NAMALWA (cell line): ENCODE measurements around the gene RNF115.
"Not testable (repeated sequence)": the region's sequence is repeated elsewhere in the genome, so short reads cannot be mapped to it uniquely, and the experiment has no call there.

Experiments used
- DNase-seq: peaks from one replicate; pipeline ENCODE4 v3.0.0-alpha.2; 2015; ENCODE audit warnings: low spot score

Gene RNF115

DNA sequence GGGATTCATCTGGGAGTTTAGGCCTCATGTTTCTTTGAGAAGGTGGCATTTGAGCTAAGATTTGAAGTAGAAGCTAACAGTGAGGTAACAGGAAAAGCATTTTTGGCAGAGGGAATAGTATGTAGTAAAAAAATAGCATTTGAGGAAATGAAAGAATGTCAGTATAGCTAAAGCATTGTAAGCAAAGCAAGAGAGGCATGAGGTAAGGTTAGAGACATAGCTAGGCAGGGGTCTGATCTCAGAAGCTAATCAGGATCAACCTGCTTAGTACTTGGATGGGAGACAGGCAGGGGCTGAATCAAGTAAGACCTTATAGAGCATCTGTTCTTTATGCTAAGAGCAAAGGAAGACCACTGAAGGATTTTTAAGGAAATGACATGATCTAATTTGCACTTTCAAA lies 4.1 kb upstream of the RNF115 start:
- no peak for DNase-seq

DNA sequence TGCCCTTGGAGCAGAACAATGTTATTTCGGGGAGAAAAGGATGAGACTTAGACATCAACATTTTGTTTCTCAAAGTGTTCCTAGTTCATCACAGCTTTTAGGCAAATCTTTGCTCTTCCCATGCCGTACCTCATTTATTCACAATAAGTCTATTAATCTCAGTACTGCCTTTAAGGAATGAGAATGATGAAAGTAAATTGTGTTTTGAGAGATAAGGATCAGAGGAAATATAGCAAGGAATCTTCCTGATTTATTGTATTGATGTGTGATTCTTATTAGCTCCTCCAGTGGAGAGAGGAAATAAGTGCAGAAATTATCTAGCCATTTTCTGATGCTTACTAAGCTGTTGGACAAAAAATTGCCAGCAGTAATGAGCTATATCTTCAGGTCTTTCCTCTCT lies 2.1 kb upstream of the RNF115 start:
- no peak for DNase-seq

DNA sequence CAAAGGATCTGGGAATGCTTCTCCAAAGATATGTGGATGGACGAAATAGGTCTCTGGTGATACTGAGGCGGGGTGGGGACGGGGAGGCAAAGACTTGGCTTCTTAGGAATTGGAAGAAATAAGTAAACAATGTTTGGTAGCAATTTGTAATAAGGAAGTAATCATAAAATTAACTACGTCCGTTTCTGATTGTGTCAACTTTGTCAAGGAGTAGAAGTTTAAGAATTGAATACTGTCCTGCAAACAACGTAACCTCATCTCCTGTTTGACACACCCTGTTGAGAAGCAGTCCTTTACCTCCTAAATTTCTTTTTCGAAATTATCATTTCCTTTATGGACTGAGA lies 576 bp upstream of the RNF115 start:
- no peak for DNase-seq

GRCh38 chr1:145822779-145823331 lies 1.0 kb downstream of the RNF115 start:
- not testable (repeated sequence) for DNase-seq

- not testable (repeated sequence) for DNase-seq
These were observed 5.8 kb downstream of the RNF115 start for GRCh38 chr1:145818095-145818494.

GRCh38 chr1:145812977-145813810 lies 10.7 kb downstream of the RNF115 start:
- DNase-seq: not testable (repeated sequence)

DNA sequence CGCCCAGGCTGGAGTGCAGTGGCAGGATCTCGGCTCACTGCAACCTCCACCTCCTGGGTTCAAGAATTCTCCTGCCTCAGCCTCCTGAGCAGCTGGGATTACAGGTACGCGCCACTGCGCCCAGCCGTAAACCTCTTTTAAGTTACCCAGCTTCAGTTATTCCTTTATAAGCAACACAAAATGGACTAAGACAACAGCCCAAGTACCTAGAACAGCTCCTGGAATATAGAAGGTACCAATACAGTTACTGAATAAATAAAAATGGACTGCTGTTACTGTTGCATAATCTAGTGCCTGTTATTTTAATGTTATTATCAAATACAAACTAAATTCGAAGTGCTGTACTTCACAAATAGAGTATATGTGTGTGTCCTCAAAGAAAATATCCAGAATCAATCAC lies 17.1 kb downstream of the RNF115 start:
- DNase-seq: no peak

- no peak for DNase-seq
These were observed 17.5 kb downstream of the RNF115 start for GRCh38 chr1:145806408-145806807.

GRCh38 chr1:145805057-145805456 lies 18.8 kb downstream of the RNF115 start:
- no peak for DNase-seq

- DNase-seq: no peak
These were observed 19.5 kb downstream of the RNF115 start for GRCh38 chr1:145804235-145805045.

DNA sequence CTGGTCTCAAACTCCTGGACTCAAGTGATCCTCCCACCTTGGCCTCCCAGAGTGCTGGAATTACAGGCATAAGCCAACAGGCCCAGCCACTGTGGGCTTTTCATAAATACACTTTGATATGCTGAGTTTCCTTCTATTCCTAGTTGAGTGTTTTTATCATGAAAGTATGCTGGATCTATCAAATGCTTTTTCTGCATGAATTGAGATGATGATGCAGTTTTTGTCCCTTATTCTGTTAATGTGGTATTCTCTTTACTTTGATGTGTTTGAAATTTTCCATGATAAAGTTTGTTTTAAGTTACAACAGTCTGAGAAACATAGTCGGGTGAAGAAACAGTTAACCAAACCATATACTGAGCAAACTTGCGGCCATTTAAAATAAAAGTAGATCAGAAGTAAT lies 24.1 kb downstream of the RNF115 start:
- DNase-seq: no peak

DNA sequence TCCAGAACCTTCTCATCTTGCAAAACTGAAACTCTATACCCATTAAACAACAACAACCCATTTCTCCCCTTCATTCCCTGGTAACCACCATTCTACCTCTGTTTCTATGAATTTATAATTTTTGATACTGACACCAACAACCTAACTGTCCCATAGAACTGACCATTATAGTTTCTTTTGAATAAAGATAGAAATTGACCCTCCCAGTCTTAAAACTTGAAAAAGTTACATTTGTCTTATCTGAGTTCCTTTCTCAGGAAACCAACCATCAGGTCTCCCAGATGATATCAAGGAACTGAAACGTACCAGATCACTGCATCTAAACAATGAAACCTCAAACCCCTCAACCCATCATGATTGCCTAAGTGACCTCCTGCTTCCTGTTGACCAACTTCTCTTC lies 27.1 kb downstream of the RNF115 start:
- DNase-seq: no peak

GRCh38 chr1:145795257-145795881 lies 28.5 kb downstream of the RNF115 start:
- DNase-seq: peak; percentile 19

DNA sequence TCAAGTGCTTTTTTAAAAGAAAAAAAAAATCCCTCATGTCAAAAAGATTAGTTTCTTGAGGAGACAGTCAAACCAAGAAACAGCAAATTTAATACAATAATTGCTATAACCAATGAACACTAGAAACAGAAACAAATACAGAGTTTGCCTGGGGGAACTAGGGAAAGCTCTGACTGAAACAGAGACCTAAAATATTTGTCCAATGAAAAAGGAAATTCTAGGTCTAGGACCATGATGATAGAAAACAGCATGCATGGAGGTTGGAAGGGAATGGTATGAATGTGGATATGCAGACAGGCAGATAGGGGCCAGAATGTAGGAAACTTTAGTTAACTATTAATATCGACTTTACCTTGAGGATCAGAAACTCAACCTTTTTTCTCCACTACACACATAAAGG lies 31.4 kb downstream of the RNF115 start:
- no peak for DNase-seq

DNA sequence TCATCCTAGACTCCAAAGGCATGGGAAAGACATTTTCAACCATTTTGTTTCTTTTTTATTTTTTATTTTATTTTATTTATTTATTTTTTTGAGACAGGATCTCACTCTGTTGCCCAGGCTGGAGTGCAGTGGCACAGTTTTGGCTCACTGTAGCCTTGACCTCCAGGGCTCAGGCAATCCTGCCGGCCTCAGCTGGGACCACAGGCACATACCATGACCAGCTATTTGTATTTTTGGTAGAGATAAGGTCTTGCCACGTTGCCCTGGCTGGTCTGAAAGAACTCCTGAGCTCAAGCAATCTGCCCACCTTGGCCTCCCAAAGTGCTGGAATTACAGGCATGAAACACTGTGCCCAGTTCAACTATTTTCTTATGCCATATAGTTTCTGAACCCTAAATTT lies 32.0 kb downstream of the RNF115 start:
- DNase-seq: not testable (repeated sequence)

- DNase-seq: no peak
These were observed 35.3 kb downstream of the RNF115 start for GRCh38 chr1:145788580-145788979.

- DNase-seq: no peak
These were observed 37.6 kb downstream of the RNF115 start for GRCh38 chr1:145786271-145786670.

GRCh38 chr1:145785547-145785946 lies 38.3 kb downstream of the RNF115 start:
- no peak for DNase-seq

GRCh38 chr1:145784409-145784808 lies 39.5 kb downstream of the RNF115 start:
- DNase-seq: no peak

- DNase-seq: no peak
These were observed 41.4 kb downstream of the RNF115 start for GRCh38 chr1:145782272-145783099.

- DNase-seq: no peak
These were observed 45.8 kb downstream of the RNF115 start for GRCh38 chr1:145778146-145778540.
